Natural killer cell (primary cell): ENCODE results near the gene SPDL1. TPM values are rescaled to one million over a fixed set of nuclear protein-coding genes. Genes with fewer than 3 reads are reported as not detected.

ENCODE experiments used
- ATAC-seq, 3 donors: fragments of 150-1000 bp in 2 of 3; fragments of 200-7000 bp in 1 of 3; cut with Tn5 transposase; 1 replicate in 1 of 3; 2 replicates in 2 of 3; pipeline ENCODE4 v1.10.0; 2021; ENCODE audit warnings: mild to moderate bottlenecking in 2 of 3, moderate library complexity in 2 of 3
- DNase-seq, 2 donors: peaks; one replicate each; pipeline versions ENCODE4 v3.0.0 to v3.0.0-alpha.2; 2013 to 2021; ENCODE audit warnings: mixed read lengths in 1 of 2
- H3K27ac ChIP-seq: one replicate; pipeline ENCODE4 v1.5.1; 2013; ENCODE audit warnings: mild to moderate bottlenecking, low read length
- H3K27me3 ChIP-seq: one replicate; pipeline ENCODE4 v1.6.1; 2013; ENCODE audit warnings: low read length; ENCODE audit not compliant: control insufficient read depth, insufficient read depth
- H3K36me3 ChIP-seq: one replicate; pipeline ENCODE4 v1.6.1; 2013; ENCODE audit warnings: low read length; ENCODE audit not compliant: control insufficient read depth, insufficient read depth
- H3K4me1 ChIP-seq: one replicate; pipeline ENCODE4 v1.6.1; 2013; ENCODE audit warnings: low read length; ENCODE audit not compliant: control insufficient read depth, insufficient read depth
- H3K4me3 ChIP-seq: one replicate; pipeline ENCODE4 v1.5.1; 2013; ENCODE audit warnings: low read length
- H3K9me3 ChIP-seq: one replicate; pipeline ENCODE4 v1.6.1; 2013; ENCODE audit warnings: low read length; ENCODE audit not compliant: control insufficient read depth, insufficient read depth
- H3K27ac Mint-ChIP-seq, 2 donors: one replicate each; pipeline ENCODE4 v1.8.0; 2022; ENCODE audit warnings: mild to moderate bottlenecking in 2 of 2, mixed read lengths in 2 of 2, moderate library complexity in 1 of 2
- H3K27me3 Mint-ChIP-seq, 2 donors: one replicate each; pipeline ENCODE4 v1.8.0; 2022; ENCODE audit warnings: low read depth in 2 of 2, mixed read lengths in 2 of 2
- H3K36me3 Mint-ChIP-seq: one replicate; pipeline ENCODE4 v1.8.0; 2022; ENCODE audit warnings: mixed read lengths
- H3K4me1 Mint-ChIP-seq, 2 donors: one replicate each; pipeline ENCODE4 v1.8.0; 2022; ENCODE audit warnings: mixed read lengths in 2 of 2
- H3K4me3 Mint-ChIP-seq: one replicate; pipeline ENCODE4 v1.8.0; 2022; ENCODE audit warnings: mild to moderate bottlenecking, moderate library complexity, mixed read lengths
- H3K9me3 Mint-ChIP-seq, 2 donors: one replicate each; pipeline ENCODE4 v1.8.0; 2022; ENCODE audit warnings: mixed read lengths in 2 of 2
- CTCF ChIP-seq: fragments of 200-600 bp; IDR thresholded peaks from one replicate; pipeline ENCODE4 v1.8.0; 2022; ENCODE audit warnings: antibody characterized with exemption
- WGBS: methylation state at CpG from one replicate; pipeline ENCODE4 v1.1.7; 2013; ENCODE audit warnings: missing lambda C conversion rate; ENCODE audit not compliant: insufficient coverage; 5-methylcytosine and 5-hydroxymethylcytosine counted together
- intact Hi-C: fragments of 100-400 bp; cut with micrococcal nuclease; formaldehyde crosslinking; loops from one replicate; pipeline ENCODE4 v1.14.2; 2022
- total RNA-seq, 4 donors: library from RNA; stranded (reverse); fragments of 120-200 nt in 1 of 4; gene quantifications; one replicate each; pipeline versions ENCODE4 v1.2.3 to v1.2.4, GENCODE V29; 2013 to 2022

The SPDL1 gene
- total RNA-seq, 3 donors from 2014 or later (not counting 1 experiment from before 2014, with no cell fraction given) = 6.5 to 19.1 (median 10.2) TPM

- H3K27ac ChIP-seq = peak overlapping the region; percentile 82
- peaks cover 31% of the 10 kb centered on the region for H3K4me1 ChIP-seq
- peaks cover 0 to 3% of the 10 kb centered on the region in 2 donors for H3K27me3 Mint-ChIP-seq
- H3K4me3 ChIP-seq = peak overlapping the region; percentile 86
- no peaks in the 10 kb centered on the region for H3K9me3 ChIP-seq
- no peaks in the 10 kb centered on the region for H3K36me3 Mint-ChIP-seq
- peaks cover 49 to 54% of the 10 kb centered on the region in 2 donors for H3K4me1 Mint-ChIP-seq
- peak overlapping the region; percentile 91 to 94 for H3K27ac Mint-ChIP-seq
- DNase-seq (no peak), ATAC-seq (no peak)
- H3K4me3 Mint-ChIP-seq = peak overlapping the region; percentile 95
- no peak for TF ChIP-seq CTCF
- intact Hi-C loops = loop anchor here (2.0 kb wide), 1 partner anchor 14 kb away; no protein-coding TSS in a partner anchor
- no peaks in the 10 kb centered on the region for H3K27me3 ChIP-seq
- WGBS = 53% methylated on average over 23 of the region's 23 CpGs
- peaks cover 0 to 5% of the 10 kb centered on the region in 2 donors for H3K9me3 Mint-ChIP-seq
- peaks cover 7% of the 10 kb centered on the region for H3K36me3 ChIP-seq
These were observed 53.0 kb downstream of the SPDL1 start for GRCh38 chr5:169636477-169637084.

DNA sequence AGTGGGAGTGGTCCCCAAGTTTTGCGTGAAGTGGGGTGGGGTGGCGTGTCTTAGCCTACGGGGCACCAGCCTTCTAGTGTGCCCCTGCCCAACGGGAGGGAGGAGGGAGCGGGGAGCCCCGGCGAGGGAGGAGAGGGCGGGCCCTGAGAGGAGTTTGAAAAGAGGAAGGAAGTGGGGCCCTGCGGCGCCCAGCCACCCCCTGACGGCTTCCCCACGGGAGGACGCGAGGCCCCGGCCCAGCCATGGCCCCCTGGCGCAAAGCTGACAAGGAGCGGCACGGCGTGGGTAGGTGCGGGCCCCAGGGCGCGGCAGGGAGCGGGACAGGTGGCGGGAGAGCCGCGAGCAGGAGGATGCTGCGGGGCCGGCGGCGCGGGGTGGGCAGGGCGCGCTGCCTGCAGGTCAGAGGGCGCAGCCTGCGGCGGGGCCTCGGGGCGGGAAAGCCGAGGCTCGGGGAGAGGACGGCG, 53.5 kb downstream of the SPDL1 start, which contains the start of gene DOCK2:
DOCK2 (plus strand) TSS at position 191 of the 464 bp plus-strand sequence; CDS start at position 243, 52 bp downstream.
- DNase-seq (peak; percentile 44 to 74), ATAC-seq (peak; percentile 66 to 83 (median 77))
- no peaks in the 10 kb centered on the region for H3K36me3 Mint-ChIP-seq
- H3K36me3 ChIP-seq = peaks cover 7% of the 10 kb centered on the region
- H3K4me3 ChIP-seq = peak within 1 kb of the TSS; percentile 86
- H3K4me1 Mint-ChIP-seq = peaks cover 54 to 59% of the 10 kb centered on the region in 2 donors
- peak within 1 kb of the TSS; percentile 95 for H3K4me3 Mint-ChIP-seq
- no peak for TF ChIP-seq CTCF
- WGBS = under 1% methylated on average over 42 of the region's 42 CpGs
- intact Hi-C loops = loop anchor here (2.0 kb wide), 1 partner anchor 14 kb away; no protein-coding TSS in a partner anchor
- H3K27me3 Mint-ChIP-seq = no peaks in the 10 kb centered on the region
- no peaks in the 10 kb centered on the region for H3K27me3 ChIP-seq
- H3K27ac Mint-ChIP-seq = peak within 1 kb of the TSS; percentile 91 to 94
- H3K27ac ChIP-seq = peak within 1 kb of the TSS; percentile 82
- no peaks in the 10 kb centered on the region for H3K9me3 ChIP-seq
- peaks cover 0 to 5% of the 10 kb centered on the region in 2 donors for H3K9me3 Mint-ChIP-seq
- H3K4me1 ChIP-seq = peaks cover 35% of the 10 kb centered on the region

- Mint-ChIP-seq H3K4me1 (peaks cover 59 to 62% of the 10 kb centered on the region in 2 donors), H3K9me3 (peaks cover 0 to 5% of the 10 kb centered on the region in 2 donors), H3K4me3 (peak overlapping the region; percentile 95), H3K36me3 (no peaks in the 10 kb centered on the region), H3K27me3 (no peaks in the 10 kb centered on the region), H3K27ac (peak overlapping the region; percentile 91 to 94)
- no peaks in the 10 kb centered on the region for H3K27me3 ChIP-seq
- H3K27ac ChIP-seq = peak overlapping the region; percentile 82
- no peaks in the 10 kb centered on the region for H3K9me3 ChIP-seq
- intact Hi-C loops = loop anchor here (2.0 kb wide), 1 partner anchor 13 kb away; no protein-coding TSS in a partner anchor
- H3K36me3 ChIP-seq = peaks cover 7% of the 10 kb centered on the region
- WGBS = 0% methylated on average over 18 of the region's 18 CpGs
- H3K4me3 ChIP-seq = peak overlapping the region; percentile 86
- TF ChIP-seq CTCF = no peak
- peak; percentile 67 to 73 (median 72) for ATAC-seq
- DNase-seq = peak; percentile 58 to 84
- H3K4me1 ChIP-seq = peaks cover 35% of the 10 kb centered on the region
These were observed 54.1 kb downstream of the SPDL1 start for GRCh38 chr5:169637549-169638121.
